ENCODE measurements around the gene MYO3B.
"Not testable (repeated sequence)": the region's sequence is repeated elsewhere in the genome, so short reads cannot be mapped to it uniquely, and the experiment has no call there.

Gene MYO3B

GRCh38 chr2:170207901-170208300, 30.0 kb downstream of the MYO3B start:
- DNase-seq (ENCODE audit: low read depth, low spot score), result no peak

GRCh38 chr2:170208967-170209366, 31.0 kb downstream of the MYO3B start:
- no peak for DNase-seq (ENCODE audit: low read depth, low spot score)

GRCh38 chr2:170212625-170213280, 34.8 kb downstream of the MYO3B start:
- DNase-seq (ENCODE audit: low read depth, low spot score), result no peak

GRCh38 chr2:170213281-170213625, 35.3 kb downstream of the MYO3B start:
- not testable (repeated sequence) for DNase-seq (ENCODE audit: low read depth, low spot score)

GRCh38 chr2:170213651-170214050, 35.7 kb downstream of the MYO3B start:
- DNase-seq (ENCODE audit: low read depth, low spot score), result no peak

GRCh38 chr2:170214309-170214948, 36.5 kb downstream of the MYO3B start:
- no peak for DNase-seq (ENCODE audit: low read depth, low spot score)

GRCh38 chr2:170215021-170215420, 37.1 kb downstream of the MYO3B start:
- DNase-seq (ENCODE audit: low read depth, low spot score), result no peak

- no peak for DNase-seq (ENCODE audit: low read depth, low spot score)
Measured at GRCh38 chr2:170216428-170216827, 38.5 kb downstream of the MYO3B start.

- no peak for DNase-seq (ENCODE audit: low read depth, low spot score)
Measured at GRCh38 chr2:170216981-170217380, 39.0 kb downstream of the MYO3B start.

GRCh38 chr2:170217778-170218251, 39.9 kb downstream of the MYO3B start:
- DNase-seq (ENCODE audit: low read depth, low spot score), result no peak

GRCh38 chr2:170218456-170218855, 40.5 kb downstream of the MYO3B start:
- no peak for DNase-seq (ENCODE audit: low read depth, low spot score)

GRCh38 chr2:170218931-170219330, 41.0 kb downstream of the MYO3B start:
- no peak for DNase-seq (ENCODE audit: low read depth, low spot score)

- DNase-seq (ENCODE audit: low read depth, low spot score), result no peak
Measured at GRCh38 chr2:170221317-170222288, 43.7 kb downstream of the MYO3B start.

- DNase-seq (ENCODE audit: low read depth, low spot score), result no peak
Measured at GRCh38 chr2:170222298-170222697, 44.4 kb downstream of the MYO3B start.

- no peak for DNase-seq (ENCODE audit: low read depth, low spot score)
Measured at GRCh38 chr2:170222842-170223241, 44.9 kb downstream of the MYO3B start.

- DNase-seq (ENCODE audit: low read depth, low spot score), result no peak
Measured at GRCh38 chr2:170224692-170225294, 46.8 kb downstream of the MYO3B start.

GRCh38 chr2:170226216-170226615, 48.3 kb downstream of the MYO3B start:
- no peak for DNase-seq (ENCODE audit: low read depth, low spot score)

- no peak for DNase-seq (ENCODE audit: low read depth, low spot score)
Measured at GRCh38 chr2:170227507-170227947, 49.6 kb downstream of the MYO3B start.

- no peak for DNase-seq (ENCODE audit: low read depth, low spot score)
Measured at GRCh38 chr2:170227951-170228350, 50.0 kb downstream of the MYO3B start.

GRCh38 chr2:170228429-170228828, 50.5 kb downstream of the MYO3B start:
- DNase-seq (ENCODE audit: low read depth, low spot score), result no peak

GRCh38 chr2:170229125-170229524, 51.2 kb downstream of the MYO3B start:
- no peak for DNase-seq (ENCODE audit: low read depth, low spot score)

- no peak for DNase-seq (ENCODE audit: low read depth, low spot score)
Measured at GRCh38 chr2:170229744-170230143, 51.8 kb downstream of the MYO3B start.

All from brain pericyte (primary cell).